GM12878 (cell line): ENCODE results near the gene WIPF1. TPM values are rescaled to one million over a fixed set of nuclear protein-coding genes. Genes with fewer than 3 reads are reported as not detected.

Experiments
- ATAC-seq: fragments of 200-7000 bp; cut with Tn5 transposase; 3 replicates; pipeline ENCODE4 v1.9.1; 2020; ENCODE audit warnings: mild to moderate bottlenecking, moderate library complexity
- BruUV-seq: library from RNA; stranded (reverse); fragments of 400-500 nt; replicated peaks from 2 replicates; lab custom pipeline; 2021; lab: Mats Ljungman, UMichigan
- CTCF ChIA-PET: fragments of 300-600 bp; sonication (Branson Sonifier 250); formaldehyde crosslinking; extraction: SDS; loops from one replicate; lab custom pipeline; 2021; ENCODE audit warnings: inconsistent platforms; lab: Yijun Ruan, JAX
- POLR2A ChIA-PET: fragments of 350-600 bp; formaldehyde crosslinking; extraction: SDS; loops from one replicate; lab custom pipeline; 2021; ENCODE audit warnings: inconsistent platforms; lab: Charles Lee
- RAD21 ChIA-PET: fragments of 300-600 bp; sonication (Branson Sonifier 250); formaldehyde crosslinking; loops from one replicate; lab custom pipeline; 2023; ENCODE audit warnings: antibody characterized with exemption; ENCODE audit not compliant: unreplicated experiment; lab: Charles Lee
- SMC1A ChIA-PET: fragments of 300-600 bp; sonication (Branson Sonifier 250); formaldehyde crosslinking; loops from one replicate; lab custom pipeline; 2023; ENCODE audit not compliant: unreplicated experiment, uncharacterized antibody; lab: Charles Lee
- DNase-seq: peaks from one replicate; pipeline ENCODE4 v3.0.0-alpha.2; 2011; ENCODE audit warnings: low read depth, low spot score
- FAIRE-seq: peaks from 3 replicates; lab custom pipeline; 2011; peaks lifted over from hg19 to GRCh38; lab: Jason Lieb, UNC
- H2AFZ ChIP-seq: 2 replicates; pipeline ENCODE4 v1.6.0; 2011; ENCODE audit warnings: low read depth, low read length, control low read depth; ENCODE audit not compliant: control insufficient read depth
- H3K27ac ChIP-seq: 2 replicates; pipeline ENCODE4 v1.5.1; 2011; ENCODE audit warnings: control low read depth; ENCODE audit not compliant: control insufficient read depth, insufficient read depth
- H3K27me3 ChIP-seq, 2 experiments: replicated peaks in 1 of 2; 2 replicates each; pipeline versions ENCODE4 v1.6.0 to v1.6.1; 2011; ENCODE audit warnings: low read length in 1 of 2; ENCODE audit not compliant: control insufficient read depth in 2 of 2, insufficient read depth in 2 of 2
- H3K36me3 ChIP-seq, 2 experiments: 2 replicates each; pipeline ENCODE4 v1.5.1; 2011; ENCODE audit warnings: low read length in 1 of 2; ENCODE audit not compliant: control insufficient read depth in 2 of 2, insufficient read depth in 2 of 2
- H3K4me1 ChIP-seq: 2 replicates; pipeline ENCODE4 v1.6.1; 2011; ENCODE audit warnings: mild to moderate bottlenecking, low read length, moderate library complexity, mixed read lengths; ENCODE audit not compliant: control insufficient read depth, insufficient read depth
- H3K4me2 ChIP-seq: 2 replicates; pipeline ENCODE4 v1.6.0; 2011; ENCODE audit warnings: control low read depth; ENCODE audit not compliant: control insufficient read depth, insufficient read depth
- H3K4me3 ChIP-seq: fragments of 200-600 bp; sonication (generic); 2 replicates; pipeline ENCODE4 v1.5.1; 2016
- H3K79me2 ChIP-seq: 2 replicates; pipeline ENCODE4 v1.6.0; 2011; ENCODE audit warnings: low read length; ENCODE audit not compliant: control insufficient read depth, insufficient read depth
- H3K9ac ChIP-seq: 2 replicates; pipeline ENCODE4 v1.8.0; 2011; ENCODE audit warnings: low read length, control low read depth, mixed read lengths; ENCODE audit not compliant: control insufficient read depth, insufficient read depth
- H3K9me3 ChIP-seq: replicated peaks from 3 replicates; pipeline ENCODE4 v1.5.1; 2011; ENCODE audit warnings: mild to moderate bottlenecking, low read length; ENCODE audit not compliant: control insufficient read depth, insufficient read depth
- H4K20me1 ChIP-seq: 2 replicates; pipeline ENCODE4 v1.6.0; 2011; ENCODE audit not compliant: control insufficient read depth, insufficient read depth
- FOS ChIP-seq: IDR thresholded peaks from 3 replicates; pipeline ENCODE4 v1.6.1; 2011; ENCODE audit warnings: borderline replicate concordance; ENCODE audit not compliant: insufficient read length; ENCODE audit errors: extremely low read depth
- PBX3 ChIP-seq: IDR thresholded peaks from 2 replicates; pipeline ENCODE4 v1.6.1; 2011; ENCODE audit warnings: mild to moderate bottlenecking, low read depth, low read length, moderate library complexity; ENCODE audit not compliant: insufficient replicate concordance
- POU2F2 ChIP-seq: IDR thresholded peaks from 3 replicates; pipeline ENCODE4 v1.6.1; 2011; ENCODE audit warnings: low read depth, mild to moderate bottlenecking, low read length, borderline replicate concordance
- SREBF2 ChIP-seq: IDR thresholded peaks from 2 replicates; pipeline ENCODE4 v1.6.1; 2012; ENCODE audit warnings: mild to moderate bottlenecking, low read length
- ZNF384 ChIP-seq: IDR thresholded peaks from 2 replicates; pipeline ENCODE4 v1.6.1; 2012; ENCODE audit warnings: low read depth, mild to moderate bottlenecking, low read length, improper control_type of control experiment, borderline replicate concordance
- WGBS: methylation state at CpG from one replicate; pipeline ENCODE4 v1.1.6; 2016; ENCODE audit warnings: low lambda C conversion rate; ENCODE audit not compliant: insufficient replicate concordance, insufficient coverage; ENCODE audit errors: missing lambda C conversion rate; 5-methylcytosine and 5-hydroxymethylcytosine counted together
- in situ Hi-C: fragments of 300-500 bp; cut with MboI; formaldehyde crosslinking; loops from 9 replicates; pipeline ENCODE4 v1.14.3; 2018; ENCODE audit warnings: mixed read lengths
- intact Hi-C: fragments of 100-400 bp; cut with micrococcal nuclease; formaldehyde crosslinking; loops from one replicate; pipeline ENCODE4 v1.14.2; 2022; ENCODE audit not compliant: unreplicated experiment
- polyA plus RNA-seq, 11 experiments: library from polyadenylated mRNA; depleted of rRNA in 4 of 11; unstranded in 6 of 11; stranded (reverse) in 5 of 11; fragments of >200 nt; fragmentation: Nextera tagmentation in 4 of 11; fragmentation: Illumina TruSeq in 1 of 11; extraction: Ambion mirVana in 4 of 11; extraction: Trizol in 1 of 11; gene quantifications; 1 replicate in 1 of 11; 2 replicates in 10 of 11; pipeline versions ENCODE4 v1.2.1 to v1.2.3, GENCODE V29; 2011 to 2016; ENCODE audit warnings: inconsistent platforms in 2 of 11, missing spikeins in 2 of 11, low read depth in 1 of 11
- total RNA-seq, 4 experiments: library from RNA; depleted of rRNA in 3 of 4; stranded (reverse); fragments of >200 nt in 3 of 4; fragmentation: Illumina TruSeq in 1 of 4; extraction: Trizol in 1 of 4; gene quantifications; 2 replicates each; pipeline versions ENCODE4 v1.2.1 to v1.2.3, GENCODE V29; 2013 to 2021
- TF ChIP-seq, protein P1 (sequence below): fragments of 450-650 bp; IDR thresholded peaks from 2 replicates; pipeline ENCODE4 v1.6.1; 2017; ENCODE audit warnings: mild to moderate bottlenecking, moderate library complexity
- TF ChIP-seq, protein P2 (sequence below): IDR thresholded peaks from 2 replicates; pipeline ENCODE4 v1.6.1; 2011; ENCODE audit warnings: low read depth, low read length, improper control_type of control experiment, borderline replicate concordance

The WIPF1 gene
- total and polyA plus RNA-seq, 10 of the 15 experiments (the other 5 are each of a cell fraction or from before 2014, with no cell fraction given), result 23.1 to 188 (median 68.9) TPM

DNA sequence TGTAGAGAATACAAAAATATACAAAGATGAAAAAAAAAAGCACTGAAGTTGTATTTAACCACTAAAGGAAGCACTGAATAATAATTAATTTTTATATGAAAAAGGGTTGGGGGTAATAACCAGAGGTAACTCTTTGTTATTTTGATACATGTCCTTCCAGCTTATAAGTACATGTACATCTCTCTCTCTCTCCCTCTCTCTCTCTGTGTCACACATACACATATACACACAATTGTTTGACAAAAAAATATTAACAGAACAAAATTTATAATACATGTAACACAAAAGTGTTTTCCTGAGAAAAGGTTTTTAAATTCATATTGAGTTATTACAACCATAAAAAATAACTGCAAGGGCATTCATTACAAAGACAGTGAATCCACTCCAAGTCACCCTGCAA is 4.6 kb downstream of the WIPF1 start (continued):
- no peak for TF ChIP-seq POU2F2
- no peak for TF ChIP-seq SREBF2
- no peak for TF ChIP-seq ZNF384
- TF ChIP-seq, protein P1, sequence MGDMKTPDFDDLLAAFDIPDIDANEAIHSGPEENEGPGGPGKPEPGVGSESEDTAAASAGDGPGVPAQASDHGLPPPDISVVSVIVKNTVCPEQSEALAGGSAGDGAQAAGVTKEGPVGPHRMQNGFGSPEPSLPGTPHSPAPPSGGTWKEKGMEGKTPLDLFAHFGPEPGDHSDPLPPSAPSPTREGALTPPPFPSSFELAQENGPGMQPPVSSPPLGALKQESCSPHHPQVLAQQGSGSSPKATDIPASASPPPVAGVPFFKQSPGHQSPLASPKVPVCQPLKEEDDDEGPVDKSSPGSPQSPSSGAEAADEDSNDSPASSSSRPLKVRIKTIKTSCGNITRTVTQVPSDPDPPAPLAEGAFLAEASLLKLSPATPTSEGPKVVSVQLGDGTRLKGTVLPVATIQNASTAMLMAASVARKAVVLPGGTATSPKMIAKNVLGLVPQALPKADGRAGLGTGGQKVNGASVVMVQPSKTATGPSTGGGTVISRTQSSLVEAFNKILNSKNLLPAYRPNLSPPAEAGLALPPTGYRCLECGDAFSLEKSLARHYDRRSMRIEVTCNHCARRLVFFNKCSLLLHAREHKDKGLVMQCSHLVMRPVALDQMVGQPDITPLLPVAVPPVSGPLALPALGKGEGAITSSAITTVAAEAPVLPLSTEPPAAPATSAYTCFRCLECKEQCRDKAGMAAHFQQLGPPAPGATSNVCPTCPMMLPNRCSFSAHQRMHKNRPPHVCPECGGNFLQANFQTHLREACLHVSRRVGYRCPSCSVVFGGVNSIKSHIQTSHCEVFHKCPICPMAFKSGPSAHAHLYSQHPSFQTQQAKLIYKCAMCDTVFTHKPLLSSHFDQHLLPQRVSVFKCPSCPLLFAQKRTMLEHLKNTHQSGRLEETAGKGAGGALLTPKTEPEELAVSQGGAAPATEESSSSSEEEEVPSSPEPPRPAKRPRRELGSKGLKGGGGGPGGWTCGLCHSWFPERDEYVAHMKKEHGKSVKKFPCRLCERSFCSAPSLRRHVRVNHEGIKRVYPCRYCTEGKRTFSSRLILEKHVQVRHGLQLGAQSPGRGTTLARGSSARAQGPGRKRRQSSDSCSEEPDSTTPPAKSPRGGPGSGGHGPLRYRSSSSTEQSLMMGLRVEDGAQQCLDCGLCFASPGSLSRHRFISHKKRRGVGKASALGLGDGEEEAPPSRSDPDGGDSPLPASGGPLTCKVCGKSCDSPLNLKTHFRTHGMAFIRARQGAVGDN, result no peak
- TF ChIP-seq, all 136 proteins: peak for 0

DNA sequence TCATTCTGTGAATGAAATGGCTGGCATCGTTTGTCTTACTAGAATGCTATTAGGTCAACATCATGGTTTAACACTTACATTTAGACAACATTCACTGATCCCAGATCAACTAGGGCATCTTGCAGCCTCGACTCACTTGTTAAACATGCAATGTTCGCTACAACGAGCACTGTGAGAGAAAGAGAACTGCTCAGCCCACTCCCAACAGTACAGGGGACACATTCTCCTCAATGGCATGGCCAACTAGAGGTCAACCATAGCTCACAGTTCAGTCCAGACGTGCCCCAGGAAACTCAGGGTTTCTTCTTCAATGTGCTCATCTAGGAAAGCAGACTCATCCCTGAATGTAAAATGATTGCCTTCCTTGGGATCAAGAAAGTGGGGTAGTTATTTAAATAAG is 5.9 kb downstream of the WIPF1 start:
- WGBS, result 28% methylated on average over 5 of the region's 5 CpGs
- H3K4me1 ChIP-seq, result peaks cover 12% of the 10 kb centered on the region
- FAIRE-seq (no peak), ATAC-seq (no peak), DNase-seq (no peak)
- in situ Hi-C loops (loop anchor here (25.0 kb wide), 1 partner anchor 96 kb away; no protein-coding TSS in a partner anchor), intact Hi-C loops (loop anchor here (10.0 kb wide), 1 partner anchor 627 kb away; the partner anchor contains the start of gene SP3)
- ChIA-PET RAD21 (interaction anchor here (0.8 to 16.4 kb wide), 9 partner anchors 9 to 129 kb away, joined by 3 to 292 read pairs (median 7); no protein-coding TSS in a partner anchor), CTCF (interaction anchor here (1.2 to 31.2 kb wide), 5 partner anchors 11 to 93 kb away, joined by 3 to 534 read pairs (median 17); no protein-coding TSS in a partner anchor), POLR2A (interaction anchor here (0.5 to 11.7 kb wide), 5 partner anchors 8 to 132 kb away, joined by 4 to 246 read pairs (median 7); no protein-coding TSS in a partner anchor), SMC1A (interaction anchor here (1.0 to 31.8 kb wide), 9 partner anchors 8 to 129 kb away, joined by 4 to 537 read pairs (median 11); partner anchors contain the start of gene WIPF1)
- peaks cover 98% of the 10 kb centered on the region for H3K79me2 ChIP-seq
- peaks cover 4 to 6% of the 10 kb centered on the region in 2 experiments for H3K36me3 ChIP-seq
- no peaks in the 10 kb centered on the region; the same call in 1 of the 2 replicates for H4K20me1 ChIP-seq
- H3K4me2 ChIP-seq, result peak overlapping the region; percentile 36
- H3K4me3 ChIP-seq, result 0 out of 2 replicates have a peak overlapping the region, but pooled peaks have one; percentile 1
- H3K27ac ChIP-seq, result peak overlapping the region; percentile 35
- no peaks in the 10 kb centered on the region for H3K27me3 ChIP-seq
- H3K9me3 ChIP-seq, result no peaks in the 10 kb centered on the region
- H2AFZ ChIP-seq, result no peak overlapping the region
- H3K9ac ChIP-seq, result no peak overlapping the region
- TF ChIP-seq, protein P2, sequence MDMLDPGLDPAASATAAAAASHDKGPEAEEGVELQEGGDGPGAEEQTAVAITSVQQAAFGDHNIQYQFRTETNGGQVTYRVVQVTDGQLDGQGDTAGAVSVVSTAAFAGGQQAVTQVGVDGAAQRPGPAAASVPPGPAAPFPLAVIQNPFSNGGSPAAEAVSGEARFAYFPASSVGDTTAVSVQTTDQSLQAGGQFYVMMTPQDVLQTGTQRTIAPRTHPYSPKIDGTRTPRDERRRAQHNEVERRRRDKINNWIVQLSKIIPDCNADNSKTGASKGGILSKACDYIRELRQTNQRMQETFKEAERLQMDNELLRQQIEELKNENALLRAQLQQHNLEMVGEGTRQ, result no peak
- no peak for TF ChIP-seq PBX3
- no peak for TF ChIP-seq FOS
- no TSS peak for BruUV-seq
